ENCODE measurements around the gene CPT1C. TPM values are rescaled to one million over a fixed set of nuclear protein-coding genes. Genes with fewer than 3 reads are reported as not detected.

The CPT1C gene
- total and polyA plus RNA-seq, 2 donors (not counting 1 experiment from before 2014, with no cell fraction given), result 0.30 to 1.7 TPM

GRCh38 chr19:49738268-49738667 lies 47.4 kb downstream of the CPT1C start:
- no peak overlapping the region for H3K4me3 Mint-ChIP-seq
- Histone ChIP-seq H3K4me1 (ENCODE audit: control insufficient read depth in 2 of 2, insufficient read depth in 2 of 2, low read length in 2 of 2) (no peaks in the 10 kb centered on the region), H3K9me3 (ENCODE audit: control extremely low read depth in 1 of 3, control insufficient read depth in 2 of 3, insufficient read depth in 1 of 3, low read length in 2 of 3) (no peaks in the 10 kb centered on the region), H3K79me2 (ENCODE audit: control insufficient read depth, insufficient read depth, low read length) (no peaks in the 10 kb centered on the region), H2AFZ (ENCODE audit: insufficient read depth, low read depth, low read length, poor library complexity, severe bottlenecking) (no peak overlapping the region), H3K36me3 (replicated peaks in 1 of 2; ENCODE audit: control extremely low read depth in 1 of 2, control insufficient read depth in 1 of 2, extremely low read depth in 1 of 2, insufficient read depth in 2 of 2, low read length in 1 of 2) (no peaks in the 10 kb centered on the region), H3K4me3 (ENCODE audit: control extremely low read depth in 1 of 5, extremely low read depth in 1 of 5, insufficient read depth in 1 of 5, low read depth in 2 of 5, low read length in 4 of 5) (no peak overlapping the region), H3K27me3 (replicated peaks in 1 of 4; ENCODE audit: control extremely low read depth in 1 of 4, control insufficient read depth in 3 of 4, insufficient read depth in 4 of 4, low read length in 3 of 4) (no peaks in the 10 kb centered on the region), H3K9ac (ENCODE audit: low read length) (no peak overlapping the region), H3K4me2 (replicated peaks; ENCODE audit: low read depth, low read length, poor library complexity, severe bottlenecking) (no peak overlapping the region), H3K27ac (ENCODE audit: low read length in 2 of 2) (no peak overlapping the region), H4K20me1 (ENCODE audit: control insufficient read depth, insufficient read depth, low read length, poor library complexity, severe bottlenecking) (no peaks in the 10 kb centered on the region)
- no peaks in the 10 kb centered on the region for H3K4me1 Mint-ChIP-seq
- H3K9me3 Mint-ChIP-seq (ENCODE audit: insufficient read depth), result no peaks in the 10 kb centered on the region
- ChIA-PET POLR2A (no interaction called here), CTCF (no interaction called here)
- 93% methylated on average over 2 of the region's 4 CpGs for WGBS (ENCODE audit: insufficient coverage)
- peaks cover 3% of the 10 kb centered on the region for H3K27me3 Mint-ChIP-seq
- ATAC-seq (ENCODE audit: low read depth) (no peak), DNase-seq (no peak)
- intact Hi-C loops (cut with micrococcal nuclease), result no loop called here
- no peak overlapping the region for H3K27ac Mint-ChIP-seq
- TF ChIP-seq CTCF (IDR thresholded peaks at IDR 0.05) (no peak), EZH2 (IDR thresholded peaks at IDR 0.05; ENCODE audit: borderline replicate concordance, insufficient read depth, low read depth, low read length, poor library complexity, severe bottlenecking) (no peak)

- Histone ChIP-seq H3K27me3 (replicated peaks in 1 of 4; ENCODE audit: control extremely low read depth in 1 of 4, control insufficient read depth in 3 of 4, insufficient read depth in 4 of 4, low read length in 3 of 4) (no peaks in the 10 kb centered on the region), H3K4me1 (ENCODE audit: control insufficient read depth in 2 of 2, insufficient read depth in 2 of 2, low read length in 2 of 2) (no peaks in the 10 kb centered on the region), H4K20me1 (ENCODE audit: control insufficient read depth, insufficient read depth, low read length, poor library complexity, severe bottlenecking) (no peaks in the 10 kb centered on the region), H3K4me2 (replicated peaks; ENCODE audit: low read depth, low read length, poor library complexity, severe bottlenecking) (no peak overlapping the region), H2AFZ (ENCODE audit: insufficient read depth, low read depth, low read length, poor library complexity, severe bottlenecking) (no peak overlapping the region), H3K4me3 (ENCODE audit: control extremely low read depth in 1 of 5, extremely low read depth in 1 of 5, insufficient read depth in 1 of 5, low read depth in 2 of 5, low read length in 4 of 5) (no peak overlapping the region), H3K36me3 (replicated peaks in 1 of 2; ENCODE audit: control extremely low read depth in 1 of 2, control insufficient read depth in 1 of 2, extremely low read depth in 1 of 2, insufficient read depth in 2 of 2, low read length in 1 of 2) (no peaks in the 10 kb centered on the region), H3K9ac (ENCODE audit: low read length) (no peak overlapping the region), H3K79me2 (ENCODE audit: control insufficient read depth, insufficient read depth, low read length) (no peaks in the 10 kb centered on the region), H3K27ac (ENCODE audit: low read length in 2 of 2) (no peak overlapping the region), H3K9me3 (ENCODE audit: control extremely low read depth in 1 of 3, control insufficient read depth in 2 of 3, insufficient read depth in 1 of 3, low read length in 2 of 3) (no peaks in the 10 kb centered on the region)
- no peak overlapping the region for H3K27ac Mint-ChIP-seq
- H3K4me1 Mint-ChIP-seq, result no peaks in the 10 kb centered on the region
- intact Hi-C loops (cut with micrococcal nuclease), result no loop called here
- no peaks in the 10 kb centered on the region for H3K9me3 Mint-ChIP-seq (ENCODE audit: insufficient read depth)
- ChIA-PET POLR2A (no interaction called here), CTCF (no interaction called here)
- H3K4me3 Mint-ChIP-seq, result no peak overlapping the region
- TF ChIP-seq CTCF (IDR thresholded peaks at IDR 0.05), result no peak
- no peak for TF ChIP-seq EZH2 (IDR thresholded peaks at IDR 0.05; ENCODE audit: borderline replicate concordance, insufficient read depth, low read depth, low read length, poor library complexity, severe bottlenecking)
- DNase-seq, result no peak
- H3K27me3 Mint-ChIP-seq, result peaks cover 3% of the 10 kb centered on the region
- 80% methylated on average over 1 of the region's 1 CpG for WGBS (ENCODE audit: insufficient coverage)
- no peak for ATAC-seq (ENCODE audit: low read depth)
Observed at GRCh38 chr19:49739098-49739497, 48.2 kb downstream of the CPT1C start.
